Panc1 (cell line): ENCODE results near the gene CD48. TPM values are rescaled to one million over a fixed set of nuclear protein-coding genes. Genes with fewer than 3 reads are reported as not detected.

ENCODE experiments used
- ATAC-seq: fragments of 200-7000 bp; cut with Tn5 transposase; 2 replicates; pipeline ENCODE4 v1.9.1; 2020; ENCODE audit warnings: mild to moderate bottlenecking, moderate library complexity
- BruUV-seq: library from RNA; stranded (reverse); fragments of 400-500 nt; replicated peaks from 2 replicates; lab custom pipeline; 2021; lab: Mats Ljungman, UMichigan
- CTCF ChIA-PET: fragments of 300-600 bp; sonication (Branson Sonifier 250); formaldehyde crosslinking; loops from one replicate; lab custom pipeline; 2022; ENCODE audit warnings: antibody characterized with exemption; lab: Charles Lee
- POLR2A ChIA-PET: fragments of 300-600 bp; sonication (Branson Sonifier 250); formaldehyde crosslinking; loops from one replicate; lab custom pipeline; 2022; ENCODE audit warnings: antibody characterized with exemption; lab: Charles Lee
- DNase-seq: peaks from one replicate; pipeline ENCODE4 v3.0.0-alpha.2; 2010; ENCODE audit warnings: low read depth, low spot score
- H3K27ac ChIP-seq: 2 replicates; pipeline ENCODE4 v1.5.1; 2011; ENCODE audit warnings: mild to moderate bottlenecking, low read length, inconsistent platforms
- H3K27me3 ChIP-seq: fragments of 200-500 bp; sonication (Bioruptor generic); 2 replicates; pipeline ENCODE4 v1.6.0; 2014; ENCODE audit warnings: low read length, inconsistent platforms; ENCODE audit not compliant: control insufficient read depth, insufficient read depth
- H3K36me3 ChIP-seq: fragments of 200-500 bp; sonication (Bioruptor generic); 2 replicates; pipeline ENCODE4 v1.5.1; 2014; ENCODE audit warnings: inconsistent platforms, mild to moderate bottlenecking, low read length, moderate library complexity; ENCODE audit not compliant: control insufficient read depth, insufficient read depth
- H3K4me1 ChIP-seq: 2 replicates; pipeline ENCODE4 v1.5.1; 2011; ENCODE audit warnings: inconsistent platforms, mild to moderate bottlenecking, low read length, moderate library complexity; ENCODE audit not compliant: control insufficient read depth, insufficient read depth
- H3K4me3 ChIP-seq, 2 experiments: 2 replicates each; pipeline ENCODE4 v1.5.1; 2011 to 2012; ENCODE audit warnings: low read depth in 2 of 2, low read length in 2 of 2, mild to moderate bottlenecking in 2 of 2, inconsistent platforms in 1 of 2, moderate library complexity in 1 of 2
- H3K9me3 ChIP-seq: fragments of 200-500 bp; sonication (Bioruptor generic); 2 replicates; pipeline ENCODE4 v1.5.1; 2014; ENCODE audit warnings: low read depth, mild to moderate bottlenecking, inconsistent platforms, low read length, moderate library complexity; ENCODE audit not compliant: control insufficient read depth, insufficient read depth
- CTCF ChIP-seq: fragments of 450-650 bp; IDR thresholded peaks from 2 replicates; pipeline ENCODE4 v1.5.1; 2017; ENCODE audit warnings: mild to moderate bottlenecking
- POLR2AphosphoS5 ChIP-seq: IDR thresholded peaks from 2 replicates; pipeline ENCODE4 v1.6.1; 2012; ENCODE audit warnings: mild to moderate bottlenecking, low read depth, low read length, moderate library complexity
- SIN3A ChIP-seq: IDR thresholded peaks from 2 replicates; pipeline ENCODE4 v1.6.1; 2012; ENCODE audit warnings: low read depth, mild to moderate bottlenecking, low read length, moderate library complexity, borderline replicate concordance; ENCODE audit not compliant: insufficient read depth
- TCF7L2 ChIP-seq: IDR thresholded peaks from 2 replicates; pipeline ENCODE4 v1.6.1; 2011; ENCODE audit warnings: mild to moderate bottlenecking, low read depth, low read length, inconsistent platforms
- in situ Hi-C: cut with HindIII; loops from 2 replicates; pipeline ENCODE4 v1.10.0; 2016; ENCODE audit warnings: low sequenced_read_pairs, low pct_unique_long_range_greater_than_20kb
- intact Hi-C: fragments of 100-400 bp; cut with micrococcal nuclease; formaldehyde crosslinking; loops from one replicate; pipeline ENCODE4 v1.10.0; 2022; ENCODE audit not compliant: unreplicated experiment
- total RNA-seq: library from RNA; stranded (reverse); gene quantifications from one replicate; pipeline ENCODE4 v1.2.1, GENCODE V29; 2021; ENCODE audit not compliant: unreplicated experiment
- TF ChIP-seq, protein P1 (sequence below), 2 experiments: IDR thresholded peaks; 2 replicates each; pipeline ENCODE4 v1.6.1; 2011 to 2012; ENCODE audit warnings: low read depth in 2 of 2, control low read depth in 1 of 2, low read length in 1 of 2, mild to moderate bottlenecking in 1 of 2, moderate library complexity in 1 of 2; ENCODE audit not compliant: insufficient read depth in 1 of 2

Gene CD48
- total RNA-seq, 1 experiment from 2014 or later = 0.67 TPM

GRCh38 chr1:160641323-160642280 is 70.0 kb downstream of the CD48 start:
- TF ChIP-seq CTCF (no peak), SIN3A (no peak), POLR2AphosphoS5 (no peak)
- TF ChIP-seq, protein P1, sequence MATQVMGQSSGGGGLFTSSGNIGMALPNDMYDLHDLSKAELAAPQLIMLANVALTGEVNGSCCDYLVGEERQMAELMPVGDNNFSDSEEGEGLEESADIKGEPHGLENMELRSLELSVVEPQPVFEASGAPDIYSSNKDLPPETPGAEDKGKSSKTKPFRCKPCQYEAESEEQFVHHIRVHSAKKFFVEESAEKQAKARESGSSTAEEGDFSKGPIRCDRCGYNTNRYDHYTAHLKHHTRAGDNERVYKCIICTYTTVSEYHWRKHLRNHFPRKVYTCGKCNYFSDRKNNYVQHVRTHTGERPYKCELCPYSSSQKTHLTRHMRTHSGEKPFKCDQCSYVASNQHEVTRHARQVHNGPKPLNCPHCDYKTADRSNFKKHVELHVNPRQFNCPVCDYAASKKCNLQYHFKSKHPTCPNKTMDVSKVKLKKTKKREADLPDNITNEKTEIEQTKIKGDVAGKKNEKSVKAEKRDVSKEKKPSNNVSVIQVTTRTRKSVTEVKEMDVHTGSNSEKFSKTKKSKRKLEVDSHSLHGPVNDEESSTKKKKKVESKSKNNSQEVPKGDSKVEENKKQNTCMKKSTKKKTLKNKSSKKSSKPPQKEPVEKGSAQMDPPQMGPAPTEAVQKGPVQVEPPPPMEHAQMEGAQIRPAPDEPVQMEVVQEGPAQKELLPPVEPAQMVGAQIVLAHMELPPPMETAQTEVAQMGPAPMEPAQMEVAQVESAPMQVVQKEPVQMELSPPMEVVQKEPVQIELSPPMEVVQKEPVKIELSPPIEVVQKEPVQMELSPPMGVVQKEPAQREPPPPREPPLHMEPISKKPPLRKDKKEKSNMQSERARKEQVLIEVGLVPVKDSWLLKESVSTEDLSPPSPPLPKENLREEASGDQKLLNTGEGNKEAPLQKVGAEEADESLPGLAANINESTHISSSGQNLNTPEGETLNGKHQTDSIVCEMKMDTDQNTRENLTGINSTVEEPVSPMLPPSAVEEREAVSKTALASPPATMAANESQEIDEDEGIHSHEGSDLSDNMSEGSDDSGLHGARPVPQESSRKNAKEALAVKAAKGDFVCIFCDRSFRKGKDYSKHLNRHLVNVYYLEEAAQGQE (IDR thresholded peaks at IDR 0.05; ENCODE audit: insufficient read depth in 1 of 2, low read depth in 2 of 2, low read length in 1 of 2) = no peak
- Histone ChIP-seq H3K9me3 (no peaks in the 10 kb centered on the region), H3K27ac (no peak overlapping the region), H3K4me3 (no peak overlapping the region), H3K27me3 (peaks cover 9% of the 10 kb centered on the region), H3K4me1 (no peaks in the 10 kb centered on the region), H3K36me3 (no peaks in the 10 kb centered on the region)
- POLR2A ChIA-PET = no interaction called here
- no TSS peak for BruUV-seq
- no peak for DNase-seq
- CTCF ChIA-PET = no interaction called here
- ATAC-seq = no peak
- intact Hi-C loops = no loop called here
- in situ Hi-C loops = no loop called here

GRCh38 chr1:160640359-160641123 is 71.1 kb downstream of the CD48 start:
- BruUV-seq = no TSS peak
- ChIA-PET POLR2A (no interaction called here), CTCF (interaction anchor here (0.6 kb wide), 1 partner anchor 166 kb away, joined by 6 read pairs; no protein-coding TSS in a partner anchor)
- intact Hi-C loops = no loop called here
- ATAC-seq = no peak
- H3K27me3 ChIP-seq = peaks cover 9% of the 10 kb centered on the region
- TF ChIP-seq POLR2AphosphoS5 = no peak
- TF ChIP-seq, protein P1 (IDR thresholded peaks at IDR 0.05; ENCODE audit: insufficient read depth in 1 of 2, low read depth in 2 of 2, low read length in 1 of 2) = no peak
- TF ChIP-seq SIN3A = no peak
- no peak for TF ChIP-seq TCF7L2
- TF ChIP-seq CTCF = no peak
- no peak for DNase-seq
- H3K4me1 ChIP-seq = no peaks in the 10 kb centered on the region
- no peak overlapping the region for H3K4me3 ChIP-seq
- no peaks in the 10 kb centered on the region for H3K9me3 ChIP-seq
- no peaks in the 10 kb centered on the region for H3K36me3 ChIP-seq
- in situ Hi-C loops = no loop called here
- H3K27ac ChIP-seq = no peak overlapping the region
